ENCODE results near the gene CTNND2.

GRCh38 chr5:11687498-11687897 lies 216.7 kb downstream of the CTNND2 start:
- no peak for TF ChIP-seq MNT (conservative IDR thresholded peaks at IDR 0.05)
- TF ChIP-seq, protein P1, sequence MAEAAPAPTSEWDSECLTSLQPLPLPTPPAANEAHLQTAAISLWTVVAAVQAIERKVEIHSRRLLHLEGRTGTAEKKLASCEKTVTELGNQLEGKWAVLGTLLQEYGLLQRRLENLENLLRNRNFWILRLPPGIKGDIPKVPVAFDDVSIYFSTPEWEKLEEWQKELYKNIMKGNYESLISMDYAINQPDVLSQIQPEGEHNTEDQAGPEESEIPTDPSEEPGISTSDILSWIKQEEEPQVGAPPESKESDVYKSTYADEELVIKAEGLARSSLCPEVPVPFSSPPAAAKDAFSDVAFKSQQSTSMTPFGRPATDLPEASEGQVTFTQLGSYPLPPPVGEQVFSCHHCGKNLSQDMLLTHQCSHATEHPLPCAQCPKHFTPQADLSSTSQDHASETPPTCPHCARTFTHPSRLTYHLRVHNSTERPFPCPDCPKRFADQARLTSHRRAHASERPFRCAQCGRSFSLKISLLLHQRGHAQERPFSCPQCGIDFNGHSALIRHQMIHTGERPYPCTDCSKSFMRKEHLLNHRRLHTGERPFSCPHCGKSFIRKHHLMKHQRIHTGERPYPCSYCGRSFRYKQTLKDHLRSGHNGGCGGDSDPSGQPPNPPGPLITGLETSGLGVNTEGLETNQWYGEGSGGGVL (CRISPR knock-in tag; IDR thresholded peaks at IDR 0.05) = no peak
- no peak for TF ChIP-seq PURB (CRISPR knock-in tag; IDR thresholded peaks at IDR 0.05; ENCODE audit: low read depth)
- no peak for TF ChIP-seq SREBF2 (CRISPR knock-in tag; IDR thresholded peaks at IDR 0.05)
- TF ChIP-seq XRCC3 (IDR thresholded peaks at IDR 0.05) = no peak
- TF ChIP-seq TCF7L2 (IDR thresholded peaks at IDR 0.05; ENCODE audit: low read depth, low read length) = no peak

Data from K562 (cell line).